Suprapubic skin (tissue), 4 donors: ENCODE measurements around the gene SLC38A10. TPM values are rescaled to one million over a fixed set of nuclear protein-coding genes. Genes with fewer than 3 reads are reported as not detected.

ENCODE experiments used
- DNase-seq, 2 donors: peaks; one replicate each; pipeline ENCODE4 v3.0.0-alpha.2; 2019; ENCODE audit warnings: low spot score in 2 of 2
- H3K27ac ChIP-seq: fragments of 200-600 bp; sonication (generic); one replicate; pipeline ENCODE4 v1.5.1; 2019
- H3K27me3 ChIP-seq: fragments of 200-600 bp; sonication (generic); one replicate; pipeline ENCODE4 v1.5.1; 2019
- H3K36me3 ChIP-seq: fragments of 200-600 bp; sonication (generic); one replicate; pipeline ENCODE4 v1.5.1; 2019
- H3K4me1 ChIP-seq: fragments of 200-600 bp; sonication (generic); one replicate; pipeline ENCODE4 v1.5.1; 2019
- H3K4me3 ChIP-seq: fragments of 200-600 bp; sonication (generic); one replicate; pipeline ENCODE4 v1.5.1; 2019; ENCODE audit warnings: mild to moderate bottlenecking
- H3K9me3 ChIP-seq: fragments of 200-600 bp; sonication (generic); one replicate; pipeline ENCODE4 v1.5.1; 2019
- CTCF ChIP-seq, 2 donors: fragments of 200-600 bp in 1 of 2; fragments of 450-650 bp in 1 of 2; sonication (generic) in 1 of 2; IDR thresholded peaks; one replicate each; pipeline ENCODE4 v1.5.1; 2016 to 2019; ENCODE audit warnings: antibody characterized with exemption in 2 of 2, mild to moderate bottlenecking in 1 of 2, moderate library complexity in 1 of 2
- EP300 ChIP-seq: sonication (generic); formaldehyde crosslinking; IDR thresholded peaks from one replicate; pipeline ENCODE4 v1.6.1; 2017; ENCODE audit warnings: antibody characterized with exemption
- POLR2A ChIP-seq, 2 donors: fragments of 450-650 bp; IDR thresholded peaks; one replicate each; pipeline ENCODE4 v1.6.1; 2017; ENCODE audit warnings: antibody characterized with exemption in 2 of 2, mild to moderate bottlenecking in 2 of 2, moderate library complexity in 2 of 2
- POLR2AphosphoS5 ChIP-seq, 3 donors: sonication (generic); formaldehyde crosslinking; IDR thresholded peaks; one replicate each; pipeline ENCODE4 v1.6.1; 2017; ENCODE audit warnings: antibody characterized with exemption in 3 of 3
- WGBS: methylation state at CpG from one replicate; pipeline ENCODE4 v1.1.5; 2018; 5-methylcytosine and 5-hydroxymethylcytosine counted together
- total RNA-seq, 4 donors: library from RNA; depleted of rRNA; stranded (reverse); fragments of >200 nt; gene quantifications; one replicate each; pipeline ENCODE4 v1.1.0, GENCODE V29; 2016

The SLC38A10 gene
- total RNA-seq, 4 donors from 2014 or later, result 48.5 to 84.9 (median 69.4) TPM

GRCh38 chr17:81333616-81334368 is 38.7 kb upstream of the SLC38A10 start:
- Histone ChIP-seq H3K36me3 (no peaks in the 10 kb centered on the region), H3K9me3 (no peaks in the 10 kb centered on the region), H3K27ac (no peak overlapping the region), H3K4me3 (no peak overlapping the region), H3K27me3 (no peaks in the 10 kb centered on the region), H3K4me1 (peaks cover 64% of the 10 kb centered on the region)
- 76% methylated on average over 9 of the region's 24 CpGs for WGBS
- no peak for DNase-seq
- TF ChIP-seq CTCF (IDR thresholded peaks at IDR 0.05) (no peak), POLR2AphosphoS5 (IDR thresholded peaks at IDR 0.05) (no peak), EP300 (no peak), POLR2A (IDR thresholded peaks at IDR 0.05) (no peak)

- Histone ChIP-seq H3K27me3 (no peaks in the 10 kb centered on the region), H3K36me3 (no peaks in the 10 kb centered on the region), H3K4me3 (no peak overlapping the region), H3K4me1 (peaks cover 64% of the 10 kb centered on the region), H3K9me3 (no peaks in the 10 kb centered on the region), H3K27ac (no peak overlapping the region)
- no peak for TF ChIP-seq POLR2A (IDR thresholded peaks at IDR 0.05)
- no peak for TF ChIP-seq CTCF (IDR thresholded peaks at IDR 0.05)
- no peak for TF ChIP-seq EP300
- no peak for TF ChIP-seq POLR2AphosphoS5 (IDR thresholded peaks at IDR 0.05)
- WGBS, result 58% methylated on average over 18 of the region's 23 CpGs
- DNase-seq, result no peak
Measured at GRCh38 chr17:81332914-81333528, 37.9 kb upstream of the SLC38A10 start.

GRCh38 chr17:81332118-81332834 is 37.2 kb upstream of the SLC38A10 start:
- Histone ChIP-seq H3K36me3 (no peaks in the 10 kb centered on the region), H3K4me1 (peaks cover 66% of the 10 kb centered on the region), H3K4me3 (no peak overlapping the region), H3K27me3 (no peaks in the 10 kb centered on the region), H3K9me3 (no peaks in the 10 kb centered on the region), H3K27ac (no peak overlapping the region)
- WGBS, result 84% methylated on average over 16 of the region's 18 CpGs
- no peak for DNase-seq
- no peak for TF ChIP-seq EP300
- no peak for TF ChIP-seq POLR2AphosphoS5 (IDR thresholded peaks at IDR 0.05)
- no peak for TF ChIP-seq POLR2A (IDR thresholded peaks at IDR 0.05)

GRCh38 chr17:81331527-81332043 is 36.5 kb upstream of the SLC38A10 start:
- no peaks in the 10 kb centered on the region for H3K27me3 ChIP-seq
- no peaks in the 10 kb centered on the region for H3K36me3 ChIP-seq
- H3K9me3 ChIP-seq, result no peaks in the 10 kb centered on the region
- H3K27ac ChIP-seq, result no peak overlapping the region
- no peak for DNase-seq
- WGBS, result no CpG with 5 or more reads among the region's 17 CpGs
- TF ChIP-seq EP300 (no peak), POLR2A (IDR thresholded peaks at IDR 0.05) (no peak), CTCF (IDR thresholded peaks at IDR 0.05) (no peak), POLR2AphosphoS5 (IDR thresholded peaks at IDR 0.05) (no peak)
- H3K4me3 ChIP-seq, result no peak overlapping the region
- H3K4me1 ChIP-seq, result peaks cover 62% of the 10 kb centered on the region

GRCh38 chr17:81330884-81331245 is 35.8 kb upstream of the SLC38A10 start:
- no peak for TF ChIP-seq POLR2AphosphoS5 (IDR thresholded peaks at IDR 0.05)
- TF ChIP-seq CTCF (IDR thresholded peaks at IDR 0.05), result no peak
- no peak for TF ChIP-seq EP300
- no peak for TF ChIP-seq POLR2A (IDR thresholded peaks at IDR 0.05)
- 81% methylated on average over 7 of the region's 10 CpGs for WGBS
- no peak for DNase-seq
- Histone ChIP-seq H3K27me3 (no peaks in the 10 kb centered on the region), H3K4me3 (no peak overlapping the region), H3K27ac (no peak overlapping the region), H3K4me1 (peaks cover 68% of the 10 kb centered on the region), H3K36me3 (no peaks in the 10 kb centered on the region), H3K9me3 (no peaks in the 10 kb centered on the region)
